Fibroblast of lung (primary cell): Measurements from ENCODE around the gene CUTA. TPM values are rescaled to one million over a fixed set of nuclear protein-coding genes. Genes with fewer than 3 reads are reported as not detected.
A peak's percentile ranks its signal among the peaks of the same experiment; 100 is the strongest.

Experiments used
- DNase-seq, 2 donors: peaks; one replicate each; pipeline versions ENCODE4 v3.0.0 to v3.0.0-alpha.2; 2010; ENCODE audit warnings: low read depth in 2 of 2
- H2AFZ ChIP-seq: 2 replicates; pipeline ENCODE4 v1.5.1; 2012; ENCODE audit warnings: low read length, control low read depth, inconsistent platforms
- H3K27ac ChIP-seq: 2 replicates; pipeline ENCODE4 v1.5.1; 2011; ENCODE audit warnings: low read length, control low read depth; ENCODE audit not compliant: insufficient read depth
- H3K27me3 ChIP-seq: 2 replicates; pipeline ENCODE4 v1.5.1; 2011; ENCODE audit warnings: mild to moderate bottlenecking, low read length; ENCODE audit not compliant: control insufficient read depth, insufficient read depth
- H3K36me3 ChIP-seq: 2 replicates; pipeline ENCODE4 v1.5.1; 2011; ENCODE audit warnings: low read length; ENCODE audit not compliant: control insufficient read depth, insufficient read depth
- H3K4me1 ChIP-seq: 2 replicates; pipeline ENCODE4 v1.5.1; 2011; ENCODE audit warnings: low read length; ENCODE audit not compliant: control insufficient read depth, insufficient read depth; ENCODE audit errors: extremely low read depth
- H3K4me2 ChIP-seq: 2 replicates; pipeline ENCODE4 v1.5.1; 2011; ENCODE audit warnings: low read length, control low read depth; ENCODE audit not compliant: insufficient read depth; ENCODE audit errors: extremely low read depth
- H3K4me3 ChIP-seq, 4 experiments: fragments of 200-600 bp in 1 of 4; sonication (generic) in 1 of 4; replicated peaks in 1 of 4; 2 replicates each; pipeline ENCODE4 v1.5.1; 2011 to 2016; ENCODE audit warnings: low read length in 4 of 4, low read depth in 3 of 4, mild to moderate bottlenecking in 3 of 4, control low read depth in 2 of 4, inconsistent platforms in 1 of 4, mixed read lengths in 1 of 4; ENCODE audit not compliant: insufficient read depth in 1 of 4; ENCODE audit errors: control extremely low read depth in 1 of 4
- H3K79me2 ChIP-seq: 2 replicates; pipeline ENCODE4 v1.5.1; 2012; ENCODE audit warnings: mild to moderate bottlenecking, low read length, inconsistent platforms; ENCODE audit not compliant: control insufficient read depth, insufficient read depth
- H3K9ac ChIP-seq: 2 replicates; pipeline ENCODE4 v1.5.1; 2011; ENCODE audit warnings: mild to moderate bottlenecking, low read length, control low read depth; ENCODE audit not compliant: insufficient read depth
- H3K9me3 ChIP-seq: 2 replicates; pipeline ENCODE4 v1.5.1; 2012; ENCODE audit warnings: low read depth, low read length; ENCODE audit not compliant: control insufficient read depth, insufficient read depth
- H4K20me1 ChIP-seq: 2 replicates; pipeline ENCODE4 v1.5.1; 2011; ENCODE audit warnings: low read length; ENCODE audit not compliant: control insufficient read depth, insufficient read depth; ENCODE audit errors: extremely low read depth
- CTCF ChIP-seq, 2 donors: IDR thresholded peaks in 1 of 2; conservative IDR thresholded peaks in 1 of 2; 1 replicate in 1 of 2; 2 replicates in 1 of 2; pipeline ENCODE4 v1.5.1; 2011 to 2012; ENCODE audit warnings: low read length in 2 of 2, control low read depth in 1 of 2, inconsistent platforms in 1 of 2, low read depth in 1 of 2, mild to moderate bottlenecking in 1 of 2
- EZH2 ChIP-seq: IDR thresholded peaks from 2 replicates; pipeline ENCODE4 v1.5.1; 2012; ENCODE audit warnings: low read length, control low read depth, mild to moderate bottlenecking; ENCODE audit errors: missing control alignments
- polyA minus RNA-seq: library from RNA; depleted of rRNA, polyadenylated mRNA; stranded (reverse); fragments of >200 nt; gene quantifications from 2 replicates; pipeline ENCODE4 v1.2.3, GENCODE V29; 2011; ENCODE audit warnings: low replicate concordance
- polyA plus RNA-seq, 2 donors: library from polyadenylated mRNA; depleted of rRNA in 1 of 2; stranded (reverse) in 1 of 2; unstranded in 1 of 2; fragments of >200 nt; gene quantifications; 2 replicates each; pipeline ENCODE4 v1.2.1, GENCODE V29; 2011 to 2012; ENCODE audit warnings: missing spikeins in 1 of 2
- total RNA-seq: library from RNA; depleted of rRNA; stranded (reverse); fragments of >200 nt; gene quantifications from 2 replicates; pipeline ENCODE4 v1.2.1, GENCODE V29; 2014

The CUTA gene
- 105 and 127 TPM in 2 replicates for total RNA-seq
- polyA plus RNA-seq, result 264 and 347 TPM in 2 replicates
- 404 and 504 TPM in 2 replicates for polyA plus RNA-seq (2012)
- 203 and 241 TPM in 2 replicates for polyA minus RNA-seq

- H3K79me2 ChIP-seq, result peaks cover 49% of the 10 kb centered on the region
- peak within 1 kb of the TSS; percentile 94 for H3K4me2 ChIP-seq
- peak; percentile 100 for DNase-seq
- peak within 1 kb of the TSS; percentile 54 for H2AFZ ChIP-seq
- H3K36me3 ChIP-seq, result peaks cover 7% of the 10 kb centered on the region
- H3K9me3 ChIP-seq, result no peaks in the 10 kb centered on the region
- no peaks in the 10 kb centered on the region for H3K27me3 ChIP-seq
- H3K9ac ChIP-seq, result peak within 1 kb of the TSS; percentile 93
- H3K4me3 ChIP-seq, result peak within 1 kb of the TSS; percentile 77 to 95 (median 83)
- H4K20me1 ChIP-seq, result no peaks in the 10 kb centered on the region
- TF ChIP-seq EZH2, result no peak
- TF ChIP-seq CTCF (conservative IDR thresholded peaks at IDR 0.05 in 1 of 2, IDR thresholded peaks at IDR 0.05 in 1 of 2; ENCODE audit: low read depth in 1 of 2, low read length in 2 of 2), result peak; percentile 10 to 19
- peak within 1 kb of the TSS; percentile 100 for H3K27ac ChIP-seq
- peaks cover 24% of the 10 kb centered on the region for H3K4me1 ChIP-seq
Observed at GRCh38 chr6:33417903-33418689, at the start of gene CUTA. Gene CUTA, minus strand, starts transcription at chr6:33418107. Its CDS starts 107 bp downstream, at chr6:33418000.

- Histone ChIP-seq H4K20me1 (no peaks in the 10 kb centered on the region), H3K4me1 (no peaks in the 10 kb centered on the region), H3K27me3 (no peaks in the 10 kb centered on the region), H2AFZ (no peak overlapping the region), H3K9ac (no peak overlapping the region), H3K9me3 (no peaks in the 10 kb centered on the region), H3K27ac (no peak overlapping the region), H3K4me3 (no peak overlapping the region), H3K4me2 (no peak overlapping the region), H3K79me2 (no peaks in the 10 kb centered on the region), H3K36me3 (no peaks in the 10 kb centered on the region)
- DNase-seq, result no peak
- TF ChIP-seq CTCF (conservative IDR thresholded peaks at IDR 0.05 in 1 of 2, IDR thresholded peaks at IDR 0.05 in 1 of 2; ENCODE audit: low read depth in 1 of 2, low read length in 2 of 2) (no peak), EZH2 (no peak)
Observed at GRCh38 chr6:33467091-33467490, 49.2 kb upstream of the CUTA start.

GRCh38 chr6:33466075-33466735 is 48.3 kb upstream of the CUTA start:
- TF ChIP-seq CTCF (conservative IDR thresholded peaks at IDR 0.05 in 1 of 2, IDR thresholded peaks at IDR 0.05 in 1 of 2; ENCODE audit: low read depth in 1 of 2, low read length in 2 of 2), result no peak
- TF ChIP-seq EZH2, result no peak
- Histone ChIP-seq H3K4me2 (no peak overlapping the region), H3K27me3 (no peaks in the 10 kb centered on the region), H3K9ac (no peak overlapping the region), H4K20me1 (no peaks in the 10 kb centered on the region), H3K9me3 (no peaks in the 10 kb centered on the region), H3K79me2 (no peaks in the 10 kb centered on the region), H3K4me3 (no peak overlapping the region), H3K27ac (no peak overlapping the region), H2AFZ (no peak overlapping the region), H3K36me3 (no peaks in the 10 kb centered on the region), H3K4me1 (no peaks in the 10 kb centered on the region)
- DNase-seq, result no peak
